ENCODE measurements around the gene RASL10A. TPM values are rescaled to one million over a fixed set of nuclear protein-coding genes. Genes with fewer than 3 reads are reported as not detected.

Gene RASL10A
- total and polyA plus RNA-seq, 2 experiments from 2014 or later = 0.33 to 6.3 TPM

GRCh38 chr22:29351042-29351441 is 35.5 kb upstream of the RASL10A start:
- Histone ChIP-seq H3K4me2 (no peak overlapping the region), H3K4me1 (ENCODE audit: insufficient read depth) (no peaks in the 10 kb centered on the region), H3K9me2 (replicated peaks; ENCODE audit: insufficient read depth) (no peaks in the 10 kb centered on the region), H3K9me3 (ENCODE audit: low read depth) (no peaks in the 10 kb centered on the region), H3K27ac (no peak overlapping the region), H3K27me3 (no peaks in the 10 kb centered on the region), H3K36me3 (replicated peaks; ENCODE audit: insufficient read depth, low read depth) (no peaks in the 10 kb centered on the region), H2AFZ (no peak overlapping the region), H3K79me2 (no peaks in the 10 kb centered on the region), H3K4me3 (no peak overlapping the region), H4K20me1 (ENCODE audit: insufficient read depth, poor library complexity, severe bottlenecking) (no peaks in the 10 kb centered on the region)
- TF ChIP-seq EZH2phosphoT487 (IDR thresholded peaks at IDR 0.05; ENCODE audit: low read depth, severe bottlenecking, unreplicated experiment) (no peak), EZH2 (IDR thresholded peaks at IDR 0.05; ENCODE audit: borderline replicate concordance) (no peak), CTCF (IDR thresholded peaks at IDR 0.05; ENCODE audit: poor library complexity) (no peak)
- DNase-seq (ENCODE audit: low spot score) = no peak
- WGBS (ENCODE audit: low lambda C conversion rate, missing lambda C conversion rate) = 96% methylated on average over 6 of the region's 6 CpGs

- no peaks in the 10 kb centered on the region for H4K20me1 ChIP-seq (ENCODE audit: insufficient read depth, poor library complexity, severe bottlenecking)
- WGBS (ENCODE audit: low lambda C conversion rate, missing lambda C conversion rate) = 95% methylated on average over 18 of the region's 18 CpGs
- H3K4me1 ChIP-seq (ENCODE audit: insufficient read depth) = no peaks in the 10 kb centered on the region
- H3K9me2 ChIP-seq (replicated peaks; ENCODE audit: insufficient read depth) = no peaks in the 10 kb centered on the region
- H3K27ac ChIP-seq = no peak overlapping the region
- H3K36me3 ChIP-seq (replicated peaks; ENCODE audit: insufficient read depth, low read depth) = no peaks in the 10 kb centered on the region
- no peak overlapping the region for H2AFZ ChIP-seq
- H3K4me2 ChIP-seq = no peak overlapping the region
- DNase-seq (ENCODE audit: low spot score) = no peak
- no peaks in the 10 kb centered on the region for H3K9me3 ChIP-seq (ENCODE audit: low read depth)
- H3K79me2 ChIP-seq = no peaks in the 10 kb centered on the region
- H3K4me3 ChIP-seq = no peak overlapping the region
- no peak for TF ChIP-seq CTCF (IDR thresholded peaks at IDR 0.05; ENCODE audit: poor library complexity)
- H3K27me3 ChIP-seq = no peaks in the 10 kb centered on the region
Observed at GRCh38 chr22:29348956-29349355, 33.5 kb upstream of the RASL10A start.

GRCh38 chr22:29348041-29348440 is 32.5 kb upstream of the RASL10A start:
- WGBS (ENCODE audit: low lambda C conversion rate, missing lambda C conversion rate) = 92% methylated on average over 2 of the region's 2 CpGs
- Histone ChIP-seq H3K27ac (no peak overlapping the region), H3K9me2 (replicated peaks; ENCODE audit: insufficient read depth) (no peaks in the 10 kb centered on the region), H4K20me1 (ENCODE audit: insufficient read depth, poor library complexity, severe bottlenecking) (no peaks in the 10 kb centered on the region), H3K27me3 (no peaks in the 10 kb centered on the region), H3K4me2 (no peak overlapping the region), H3K4me3 (no peak overlapping the region), H3K4me1 (ENCODE audit: insufficient read depth) (no peaks in the 10 kb centered on the region), H3K36me3 (replicated peaks; ENCODE audit: insufficient read depth, low read depth) (no peaks in the 10 kb centered on the region), H2AFZ (no peak overlapping the region), H3K9me3 (ENCODE audit: low read depth) (no peaks in the 10 kb centered on the region), H3K79me2 (no peaks in the 10 kb centered on the region)
- TF ChIP-seq EZH2 (IDR thresholded peaks at IDR 0.05; ENCODE audit: borderline replicate concordance) = no peak
- no peak for TF ChIP-seq CTCF (IDR thresholded peaks at IDR 0.05; ENCODE audit: poor library complexity)
- no peak for TF ChIP-seq EZH2phosphoT487 (IDR thresholded peaks at IDR 0.05; ENCODE audit: low read depth, severe bottlenecking, unreplicated experiment)
- DNase-seq (ENCODE audit: low spot score) = no peak

- 97% methylated on average over 4 of the region's 4 CpGs for WGBS (ENCODE audit: low lambda C conversion rate, missing lambda C conversion rate)
- Histone ChIP-seq H3K4me3 (no peak overlapping the region), H3K4me2 (no peak overlapping the region), H3K79me2 (no peaks in the 10 kb centered on the region), H3K27ac (no peak overlapping the region), H3K27me3 (no peaks in the 10 kb centered on the region), H3K4me1 (ENCODE audit: insufficient read depth) (no peaks in the 10 kb centered on the region), H2AFZ (no peak overlapping the region), H3K9me2 (replicated peaks; ENCODE audit: insufficient read depth) (no peaks in the 10 kb centered on the region), H4K20me1 (ENCODE audit: insufficient read depth, poor library complexity, severe bottlenecking) (no peaks in the 10 kb centered on the region), H3K9me3 (ENCODE audit: low read depth) (no peaks in the 10 kb centered on the region), H3K36me3 (replicated peaks; ENCODE audit: insufficient read depth, low read depth) (no peaks in the 10 kb centered on the region)
- TF ChIP-seq CTCF (IDR thresholded peaks at IDR 0.05; ENCODE audit: poor library complexity) (no peak), EZH2 (IDR thresholded peaks at IDR 0.05; ENCODE audit: borderline replicate concordance) (no peak), EZH2phosphoT487 (IDR thresholded peaks at IDR 0.05; ENCODE audit: low read depth, severe bottlenecking, unreplicated experiment) (no peak)
- DNase-seq (ENCODE audit: low spot score) = no peak
Observed at GRCh38 chr22:29346659-29347058, 31.2 kb upstream of the RASL10A start.

Data from hepatocyte (in vitro differentiated cells).